ENCODE data around the gene PLSCR1. TPM values are rescaled to one million over a fixed set of nuclear protein-coding genes. Genes with fewer than 3 reads are reported as not detected.

PLSCR1 gene
- total RNA-seq, 1 experiment from 2014 or later, result 48.9 TPM

DNA sequence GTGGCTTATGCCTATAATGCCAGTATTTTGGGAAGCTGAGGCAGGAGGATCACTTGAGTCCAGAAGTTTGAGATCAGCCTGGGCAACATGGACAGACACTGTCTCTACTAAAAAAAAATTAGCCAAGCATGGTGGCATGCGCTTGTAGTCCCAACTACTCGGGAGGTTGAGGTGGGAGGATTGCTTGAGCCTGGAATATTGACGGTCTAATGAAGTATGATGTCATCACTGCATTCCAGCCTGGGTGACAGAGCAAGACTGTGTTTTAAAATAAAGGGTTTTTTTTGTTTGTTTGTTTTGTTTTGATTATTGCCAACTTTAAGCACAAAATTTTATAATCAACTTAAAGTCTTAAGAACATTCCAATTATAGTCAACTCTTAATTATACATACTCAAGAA lies 6.8 kb downstream of the PLSCR1 start:
- Mint-ChIP-seq H3K27ac (peak overlapping the region in 2 of 3 experiments; percentile 18 to 83; a peak in 3 of 7 replicates), H3K27me3 (ENCODE audit: low read depth) (no peaks in the 10 kb centered on the region), H3K4me3 (no peak overlapping the region), H3K36me3 (ENCODE audit: insufficient read depth in 1 of 3, low read depth in 3 of 3) (peaks cover 40 to 41% (median 41%) of the 10 kb centered on the region in 3 experiments), H3K4me1 (peaks cover 37 to 55% of the 10 kb centered on the region in 2 experiments), H3K9me3 (peaks cover 11 to 20% of the 10 kb centered on the region in 2 experiments)
- H3K56ac ChIP-seq (ENCODE audit: insufficient read length, low read depth, low read length), result no peak overlapping the region
- H4K5ac ChIP-seq (ENCODE audit: insufficient read length, low read depth, low read length), result no peak overlapping the region
- DNase-seq, result no peak
- peaks cover 5% of the 10 kb centered on the region for H3K79me1 ChIP-seq (ENCODE audit: insufficient read depth, low read depth, low read length, poor library complexity, severe bottlenecking)
- no peak overlapping the region for H4K91ac ChIP-seq (ENCODE audit: insufficient read length, low read depth, low read length)
- H2BK15ac ChIP-seq (ENCODE audit: low read depth, low read length), result no peak overlapping the region
- no peak overlapping the region for H3K14ac ChIP-seq (ENCODE audit: insufficient read depth, low read length)
- no peak overlapping the region for H3T11ph ChIP-seq (ENCODE audit: low read length)
- peaks cover 5% of the 10 kb centered on the region; the same call in 1 of the 2 replicates for H3K79me2 ChIP-seq (ENCODE audit: insufficient read depth, low read length)
- H4K20me1 ChIP-seq (ENCODE audit: control insufficient read depth, insufficient read depth, insufficient read length), result no peaks in the 10 kb centered on the region
- WGBS (ENCODE audit: extremely low coverage, insufficient read length, low lambda C conversion rate), result no CpG with 5 or more reads among the region's 3 CpGs
- H2AFZ ChIP-seq (ENCODE audit: low read length), result no peak overlapping the region
- no peak overlapping the region for H3K9ac ChIP-seq (ENCODE audit: extremely low read depth, insufficient read length, low read length)
- H3K4me1 ChIP-seq (ENCODE audit: insufficient read depth, low read length), result peaks cover 3% of the 10 kb centered on the region; the same call in 1 of the 2 replicates
- no peak overlapping the region for H2BK5ac ChIP-seq (ENCODE audit: insufficient read length, low read length)
- H2BK20ac ChIP-seq (ENCODE audit: low read depth, low read length, poor library complexity, severe bottlenecking), result no peak overlapping the region
- H3K4ac ChIP-seq (ENCODE audit: low read depth, low read length), result no peak overlapping the region
- no peak overlapping the region for H4K8ac ChIP-seq (replicated peaks; ENCODE audit: insufficient read length, low read depth, low read length)
- H2AK5ac ChIP-seq (ENCODE audit: insufficient read length, low read length), result no peak overlapping the region
- H3K4me2 ChIP-seq (ENCODE audit: insufficient read depth, insufficient read length, low read length), result no peak overlapping the region
- H3K9me3 ChIP-seq (ENCODE audit: control insufficient read depth, low read depth, low read length), result peaks cover 5% of the 10 kb centered on the region
- H3K27ac ChIP-seq (ENCODE audit: insufficient read length, low read depth, low read length), result peak overlapping the region; percentile 40
- TF ChIP-seq, protein P1, sequence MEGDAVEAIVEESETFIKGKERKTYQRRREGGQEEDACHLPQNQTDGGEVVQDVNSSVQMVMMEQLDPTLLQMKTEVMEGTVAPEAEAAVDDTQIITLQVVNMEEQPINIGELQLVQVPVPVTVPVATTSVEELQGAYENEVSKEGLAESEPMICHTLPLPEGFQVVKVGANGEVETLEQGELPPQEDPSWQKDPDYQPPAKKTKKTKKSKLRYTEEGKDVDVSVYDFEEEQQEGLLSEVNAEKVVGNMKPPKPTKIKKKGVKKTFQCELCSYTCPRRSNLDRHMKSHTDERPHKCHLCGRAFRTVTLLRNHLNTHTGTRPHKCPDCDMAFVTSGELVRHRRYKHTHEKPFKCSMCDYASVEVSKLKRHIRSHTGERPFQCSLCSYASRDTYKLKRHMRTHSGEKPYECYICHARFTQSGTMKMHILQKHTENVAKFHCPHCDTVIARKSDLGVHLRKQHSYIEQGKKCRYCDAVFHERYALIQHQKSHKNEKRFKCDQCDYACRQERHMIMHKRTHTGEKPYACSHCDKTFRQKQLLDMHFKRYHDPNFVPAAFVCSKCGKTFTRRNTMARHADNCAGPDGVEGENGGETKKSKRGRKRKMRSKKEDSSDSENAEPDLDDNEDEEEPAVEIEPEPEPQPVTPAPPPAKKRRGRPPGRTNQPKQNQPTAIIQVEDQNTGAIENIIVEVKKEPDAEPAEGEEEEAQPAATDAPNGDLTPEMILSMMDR (conservative IDR thresholded peaks at IDR 0.05), result no peak
- no peak overlapping the region for H2BK120ac ChIP-seq (ENCODE audit: low read depth, low read length, poor library complexity, severe bottlenecking)
- H3K27me3 ChIP-seq (ENCODE audit: insufficient read depth, low read length), result no peaks in the 10 kb centered on the region
- H2BK12ac ChIP-seq (ENCODE audit: insufficient read length, low read depth, low read length), result no peak overlapping the region
- no peaks in the 10 kb centered on the region for H3K23me2 ChIP-seq (ENCODE audit: insufficient read length, low read depth, low read length, poor library complexity, severe bottlenecking)
- no peak overlapping the region for H3K18ac ChIP-seq (ENCODE audit: insufficient read length, low read depth, low read length)
- no peak overlapping the region for H3K23ac ChIP-seq (ENCODE audit: insufficient read length, low read depth, low read length)

All from H9 (cell line).